CD8-positive, alpha-beta memory T cell (primary cell): ENCODE results near the gene AGPAT4. TPM values are rescaled to one million over a fixed set of nuclear protein-coding genes. Genes with fewer than 3 reads are reported as not detected.

Source experiments
- CTCF ChIA-PET: fragments of 350-600 bp; sonication (Branson Sonifier 250); formaldehyde crosslinking; loops from one replicate; lab custom pipeline; 2021; ENCODE audit warnings: antibody characterized with exemption; lab: Charles Lee
- POLR2A ChIA-PET: fragments of 350-600 bp; sonication (Branson Sonifier 250); formaldehyde crosslinking; loops from one replicate; lab custom pipeline; 2021; ENCODE audit warnings: antibody characterized with exemption; lab: Charles Lee
- DNase-seq, 5 donors: peaks; one replicate each; pipeline versions ENCODE4 v3.0.0 to v3.0.0-alpha.2; 2020 to 2022; ENCODE audit warnings: mixed read lengths in 1 of 5
- H3K27ac ChIP-seq: one replicate; pipeline ENCODE4 v1.7.0; 2013; ENCODE audit warnings: low read depth, mild to moderate bottlenecking, low read length, moderate library complexity
- H3K27me3 ChIP-seq: 2 replicates; pipeline ENCODE4 v1.7.0; 2013; ENCODE audit warnings: low read length, mild to moderate bottlenecking; ENCODE audit not compliant: insufficient read depth, poor library complexity, severe bottlenecking
- H3K36me3 ChIP-seq: 2 replicates; pipeline ENCODE4 v1.7.0; 2013; ENCODE audit warnings: mild to moderate bottlenecking, low read length, moderate library complexity; ENCODE audit not compliant: insufficient read depth
- H3K4me1 ChIP-seq: 2 replicates; pipeline ENCODE4 v1.7.0; 2013; ENCODE audit warnings: mild to moderate bottlenecking, low read length, moderate library complexity; ENCODE audit not compliant: insufficient read depth
- H3K4me3 ChIP-seq: 2 replicates; pipeline ENCODE4 v1.7.0; 2013; ENCODE audit warnings: mild to moderate bottlenecking, low read length
- H3K9me3 ChIP-seq: 2 replicates; pipeline ENCODE4 v1.7.0; 2013; ENCODE audit warnings: mild to moderate bottlenecking, low read length
- H3K27ac Mint-ChIP-seq, 8 donors: one replicate each; pipeline ENCODE4 v1.8.0; 2020 to 2021; ENCODE audit warnings: mixed read lengths in 8 of 8, mild to moderate bottlenecking in 6 of 8, inconsistent platforms in 3 of 8, moderate library complexity in 3 of 8
- H3K27me3 Mint-ChIP-seq, 2 donors: one replicate each; pipeline ENCODE4 v1.8.0; 2020 to 2021; ENCODE audit warnings: mixed read lengths in 2 of 2, mild to moderate bottlenecking in 1 of 2, moderate library complexity in 1 of 2
- H3K36me3 Mint-ChIP-seq, 3 donors: one replicate each; pipeline ENCODE4 v1.8.0; 2020 to 2021; ENCODE audit warnings: mixed read lengths in 3 of 3, inconsistent platforms in 1 of 3, mild to moderate bottlenecking in 1 of 3
- H3K4me1 Mint-ChIP-seq, 3 donors: one replicate each; pipeline ENCODE4 v1.8.0; 2020 to 2021; ENCODE audit warnings: mixed read lengths in 3 of 3, inconsistent platforms in 1 of 3, mild to moderate bottlenecking in 1 of 3
- H3K4me3 Mint-ChIP-seq, 7 donors: one replicate each; pipeline ENCODE4 v1.8.0; 2020 to 2021; ENCODE audit warnings: mixed read lengths in 7 of 7, mild to moderate bottlenecking in 6 of 7, moderate library complexity in 4 of 7, inconsistent platforms in 2 of 7
- H3K9me3 Mint-ChIP-seq, 5 donors: one replicate each; pipeline ENCODE4 v1.8.0; 2020 to 2022; ENCODE audit warnings: mixed read lengths in 5 of 5, mild to moderate bottlenecking in 3 of 5, moderate library complexity in 2 of 5, inconsistent platforms in 1 of 5
- polyA plus RNA-seq: library from polyadenylated mRNA; unstranded; fragments of 300-500 nt; fragmentation: Illumina TruSeq; gene quantifications from one replicate; pipeline ENCODE4 v1.2.3, GENCODE V29; 2021
- total RNA-seq, 2 experiments: library from RNA; stranded (reverse); gene quantifications; one replicate each; pipeline ENCODE4 v1.2.3, GENCODE V29; 2021

AGPAT4 gene
- total and polyA plus RNA-seq, 3 experiments from 2014 or later: 2.2 to 5.9 (median 2.8) TPM

DNA sequence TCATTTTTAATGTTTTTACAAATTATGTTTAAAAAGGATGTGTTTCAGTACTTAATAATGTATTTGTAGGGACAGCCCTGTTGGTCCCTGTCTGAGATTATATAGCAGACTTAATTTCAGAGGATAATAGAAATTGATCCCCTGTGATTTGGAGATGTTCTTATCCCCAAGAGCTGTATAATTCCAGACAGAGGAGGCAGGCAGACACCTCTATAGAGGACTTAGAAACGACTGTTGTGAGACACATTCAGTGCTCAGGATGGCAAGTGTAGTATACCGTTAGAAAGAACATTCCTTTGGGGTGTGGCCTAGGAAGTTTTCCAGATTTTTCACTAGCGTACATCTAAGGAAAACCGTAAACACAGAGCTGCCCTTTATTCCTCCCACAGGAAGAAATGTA lies 164.5 kb downstream of the AGPAT4 start:
- H3K9me3 Mint-ChIP-seq: no peaks in the 10 kb centered on the region
- POLR2A ChIA-PET: no interaction called here

DNA sequence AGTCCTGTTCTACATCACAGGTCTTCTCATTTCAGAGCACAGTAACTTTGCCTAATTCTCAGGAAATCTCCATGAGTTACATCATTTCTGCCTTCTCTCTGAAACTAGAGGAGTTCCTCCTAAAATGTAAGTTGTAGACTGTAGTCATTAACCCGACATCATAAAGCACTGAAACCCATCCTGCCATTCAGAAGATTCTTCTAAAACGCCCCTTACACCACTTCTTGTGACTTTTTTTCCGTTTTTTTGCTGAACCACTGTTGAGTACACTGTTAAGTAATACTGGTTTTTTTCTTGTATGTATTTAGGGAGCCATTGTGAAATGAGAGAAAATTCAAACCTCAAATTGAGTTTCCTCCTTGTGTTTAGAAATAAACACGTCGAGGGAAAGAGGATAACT lies 164.9 kb downstream of the AGPAT4 start:
- DNase-seq: no peak
- Mint-ChIP-seq H3K27me3 (peaks cover 0 to 2% of the 10 kb centered on the region in 2 donors), H3K36me3 (peaks cover 25 to 93% (median 47%) of the 10 kb centered on the region in 3 donors), H3K27ac (peak overlapping the region in 2 of 8 donors; percentile 5 to 48), H3K4me1 (peaks cover 6 to 13% (median 12%) of the 10 kb centered on the region in 3 donors), H3K9me3 (no peaks in the 10 kb centered on the region), H3K4me3 (no peak overlapping the region)
- CTCF ChIA-PET: no interaction called here
- Histone ChIP-seq H3K27me3 (no peaks in the 10 kb centered on the region), H3K4me3 (no peak overlapping the region), H3K27ac (no peak overlapping the region), H3K36me3 (peaks cover 35% of the 10 kb centered on the region), H3K9me3 (no peaks in the 10 kb centered on the region), H3K4me1 (no peaks in the 10 kb centered on the region)
- POLR2A ChIA-PET: no interaction called here

More for the DNA sequence above, 164.5 kb downstream of the AGPAT4 start:
- Histone ChIP-seq H3K4me1 (no peaks in the 10 kb centered on the region), H3K4me3 (no peak overlapping the region), H3K36me3 (peaks cover 40% of the 10 kb centered on the region), H3K9me3 (no peaks in the 10 kb centered on the region), H3K27ac (no peak overlapping the region), H3K27me3 (no peaks in the 10 kb centered on the region)
- H3K4me3 Mint-ChIP-seq: no peak overlapping the region
- CTCF ChIA-PET: no interaction called here
- no peak overlapping the region for H3K27ac Mint-ChIP-seq
- H3K27me3 Mint-ChIP-seq: peaks cover 0 to 2% of the 10 kb centered on the region in 2 donors
- H3K4me1 Mint-ChIP-seq: peaks cover 6 to 13% (median 12%) of the 10 kb centered on the region in 3 donors
- peaks cover 25 to 95% (median 47%) of the 10 kb centered on the region in 3 donors for H3K36me3 Mint-ChIP-seq
- DNase-seq: no peak

DNA sequence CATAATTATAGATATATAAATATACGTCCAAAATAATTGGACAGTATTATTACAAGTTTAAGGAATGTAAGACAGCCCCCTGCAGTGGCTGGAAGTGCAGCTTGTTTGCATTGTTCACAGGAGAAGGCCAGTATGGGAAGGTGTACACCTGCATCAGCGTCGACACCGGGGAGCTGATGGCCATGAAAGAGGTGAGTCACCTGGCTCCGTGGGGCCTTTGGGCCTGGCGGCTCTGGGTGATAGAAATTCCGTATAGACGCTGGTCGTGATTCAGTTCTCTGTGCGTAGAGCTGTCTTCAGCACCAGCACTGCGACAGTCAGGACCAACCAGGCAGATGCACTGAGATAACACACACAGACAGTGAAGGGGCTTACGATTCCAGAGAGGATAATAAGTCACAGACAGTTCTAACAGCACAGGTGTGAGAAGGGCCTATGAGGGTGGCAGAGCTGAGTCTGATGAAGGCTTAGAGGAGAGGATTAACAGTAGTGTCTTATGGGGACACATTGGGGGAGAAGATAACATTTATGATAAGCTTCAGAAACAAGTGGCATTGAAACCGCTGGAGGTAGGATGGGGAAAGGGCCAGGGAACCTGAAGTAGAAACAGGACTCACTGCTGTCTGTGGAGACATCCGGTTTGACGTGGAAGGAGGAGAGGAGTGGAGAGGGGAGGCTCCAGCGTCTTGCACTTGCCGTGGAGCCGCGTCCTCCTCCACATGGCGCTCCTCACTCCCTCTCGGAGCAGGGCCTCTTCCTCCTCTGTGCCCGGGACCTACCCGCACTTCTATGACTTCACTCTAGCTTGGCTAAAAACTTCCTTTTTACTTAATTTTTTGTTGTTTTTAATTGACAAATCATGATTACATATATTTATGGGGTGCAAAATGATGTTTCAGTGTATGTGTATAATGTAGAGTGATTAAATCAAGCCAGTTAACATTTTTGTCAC lies 165.8 kb downstream of the AGPAT4 start:
- Mint-ChIP-seq H3K27ac (peak overlapping the region in 2 of 8 donors; percentile 2 to 26), H3K36me3 (peaks cover 31 to 95% (median 53%) of the 10 kb centered on the region in 3 donors), H3K4me1 (peaks cover 6 to 13% (median 12%) of the 10 kb centered on the region in 3 donors), H3K9me3 (no peaks in the 10 kb centered on the region), H3K27me3 (peaks cover 0 to 2% of the 10 kb centered on the region in 2 donors), H3K4me3 (no peak overlapping the region)
- no peak for DNase-seq
- Histone ChIP-seq H3K27ac (no peak overlapping the region), H3K9me3 (no peaks in the 10 kb centered on the region), H3K36me3 (peaks cover 35% of the 10 kb centered on the region), H3K4me3 (no peak overlapping the region), H3K4me1 (no peaks in the 10 kb centered on the region), H3K27me3 (no peaks in the 10 kb centered on the region)
- POLR2A ChIA-PET: no interaction called here
- CTCF ChIA-PET: no interaction called here

DNA sequence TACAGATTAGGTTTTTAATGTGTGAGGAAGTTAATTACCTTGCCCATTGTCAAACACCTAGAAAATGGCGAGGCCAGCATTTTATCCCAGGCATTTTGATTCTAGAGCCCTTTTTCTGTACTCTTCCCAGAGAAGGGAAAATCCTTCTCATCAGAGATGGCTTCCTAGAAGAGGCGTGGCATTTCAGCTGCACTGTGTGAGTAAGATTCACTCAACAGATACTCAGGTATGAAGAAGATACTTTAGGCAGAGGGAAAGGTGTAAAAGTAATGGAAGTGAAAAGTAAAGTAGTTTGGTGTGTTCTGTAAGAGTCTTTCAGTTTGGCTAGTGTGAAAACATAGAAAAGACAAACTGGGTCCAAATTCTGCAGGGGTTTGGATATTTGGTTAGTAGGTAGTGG lies 168.5 kb downstream of the AGPAT4 start:
- ChIA-PET POLR2A (no interaction called here), CTCF (no interaction called here)
- Mint-ChIP-seq H3K4me1 (no peaks in the 10 kb centered on the region), H3K9me3 (no peaks in the 10 kb centered on the region), H3K4me3 (no peak overlapping the region), H3K27me3 (peaks cover 0 to 2% of the 10 kb centered on the region in 2 donors), H3K36me3 (peaks cover 29 to 90% (median 45%) of the 10 kb centered on the region in 3 donors), H3K27ac (peak overlapping the region in 2 of 8 donors; percentile 3 to 70)
- Histone ChIP-seq H3K4me1 (no peaks in the 10 kb centered on the region), H3K4me3 (no peak overlapping the region), H3K36me3 (peaks cover 16% of the 10 kb centered on the region), H3K27me3 (no peaks in the 10 kb centered on the region), H3K9me3 (no peaks in the 10 kb centered on the region), H3K27ac (no peak overlapping the region)
- no peak for DNase-seq

GRCh38 chr6:161104966-161105365 lies 168.9 kb downstream of the AGPAT4 start:
- H3K9me3 Mint-ChIP-seq: no peaks in the 10 kb centered on the region
- H3K27ac Mint-ChIP-seq: peak overlapping the region in 4 of 8 donors; percentile 6 to 72 (median 41)
- Histone ChIP-seq H3K4me1 (no peaks in the 10 kb centered on the region), H3K27me3 (no peaks in the 10 kb centered on the region), H3K4me3 (no peak overlapping the region), H3K9me3 (no peaks in the 10 kb centered on the region), H3K27ac (no peak overlapping the region), H3K36me3 (peaks cover 18% of the 10 kb centered on the region)
- no peak overlapping the region for H3K4me3 Mint-ChIP-seq
- POLR2A ChIA-PET: no interaction called here
- no peak for DNase-seq
- peaks cover 29 to 90% (median 42%) of the 10 kb centered on the region in 3 donors for H3K36me3 Mint-ChIP-seq
- no peaks in the 10 kb centered on the region for H3K27me3 Mint-ChIP-seq
- H3K4me1 Mint-ChIP-seq: no peaks in the 10 kb centered on the region
- CTCF ChIA-PET: no interaction called here

DNA sequence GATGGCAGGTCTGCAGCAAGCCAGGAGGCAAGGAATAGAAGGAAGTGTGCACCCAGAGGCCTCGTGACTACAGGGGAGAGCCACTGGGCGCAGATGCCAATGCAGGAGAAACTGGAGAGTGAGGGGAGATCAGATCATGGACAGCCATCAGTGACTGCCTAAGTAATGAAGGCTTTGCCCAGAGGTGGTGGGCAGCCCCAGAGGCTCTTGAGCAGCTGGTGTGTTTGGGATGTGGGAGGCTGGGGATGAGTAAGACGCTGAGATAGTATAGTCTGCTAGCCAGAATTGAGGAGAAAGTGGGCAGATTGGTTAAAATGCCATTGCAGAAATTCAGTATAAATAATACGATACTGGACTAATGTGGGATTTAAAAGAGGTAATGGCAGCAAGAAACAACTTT lies 170.4 kb downstream of the AGPAT4 start:
- Mint-ChIP-seq H3K4me3 (no peak overlapping the region), H3K27me3 (no peaks in the 10 kb centered on the region), H3K36me3 (peaks cover 33 to 88% (median 40%) of the 10 kb centered on the region in 3 donors), H3K27ac (peak overlapping the region in 3 of 8 donors; percentile 20 to 93 (median 32)), H3K9me3 (no peaks in the 10 kb centered on the region), H3K4me1 (no peaks in the 10 kb centered on the region)
- H3K4me1 ChIP-seq: no peaks in the 10 kb centered on the region
- H3K27me3 ChIP-seq: no peaks in the 10 kb centered on the region
- ChIA-PET CTCF (no interaction called here), POLR2A (no interaction called here)
- H3K27ac ChIP-seq: no peak overlapping the region
- no peak overlapping the region for H3K4me3 ChIP-seq
- no peak for DNase-seq
- H3K36me3 ChIP-seq: peaks cover 13% of the 10 kb centered on the region
- no peaks in the 10 kb centered on the region for H3K9me3 ChIP-seq

- no peak for DNase-seq
- no peaks in the 10 kb centered on the region for H3K9me3 Mint-ChIP-seq
- H3K36me3 ChIP-seq: peaks cover 17% of the 10 kb centered on the region
- peak overlapping the region in 1 of 8 donors; percentile 43 for H3K27ac Mint-ChIP-seq
- H3K4me3 Mint-ChIP-seq: no peak overlapping the region
- no peaks in the 10 kb centered on the region for H3K27me3 ChIP-seq
- no peaks in the 10 kb centered on the region for H3K27me3 Mint-ChIP-seq
- H3K9me3 ChIP-seq: no peaks in the 10 kb centered on the region
- H3K4me1 ChIP-seq: no peaks in the 10 kb centered on the region
- CTCF ChIA-PET: interaction anchor here (1.3 to 1.4 kb wide), 2 partner anchors 269 to 273 kb away, joined by 3 to 4 read pairs; no protein-coding TSS in a partner anchor
- no peaks in the 10 kb centered on the region for H3K4me1 Mint-ChIP-seq
- no peak overlapping the region for H3K4me3 ChIP-seq
- peaks cover 31 to 85% (median 42%) of the 10 kb centered on the region in 3 donors for H3K36me3 Mint-ChIP-seq
- POLR2A ChIA-PET: no interaction called here
- no peak overlapping the region for H3K27ac ChIP-seq
These were observed 172.3 kb downstream of the AGPAT4 start for GRCh38 chr6:161101517-161101916.

DNA sequence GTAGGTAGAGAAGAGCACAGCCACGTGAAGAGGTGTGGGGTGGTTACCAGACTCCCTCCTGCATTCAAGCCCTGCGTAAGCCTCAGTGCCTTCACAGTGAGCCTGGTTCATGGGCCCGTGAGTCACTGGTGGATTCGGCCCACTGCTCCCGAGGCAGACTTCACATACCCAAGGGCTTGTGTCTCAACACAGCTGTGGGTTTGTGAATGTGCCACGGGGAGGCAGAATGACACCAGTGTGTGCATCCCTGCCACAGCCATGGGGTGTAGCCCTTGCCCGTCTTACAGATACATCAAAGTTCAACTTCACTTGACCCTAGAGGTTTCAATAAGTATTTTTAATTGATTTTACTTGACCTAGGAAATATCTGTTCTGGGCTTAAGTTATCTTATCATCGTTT lies 173.8 kb downstream of the AGPAT4 start:
- H3K4me1 ChIP-seq: no peaks in the 10 kb centered on the region
- no peak overlapping the region for H3K4me3 Mint-ChIP-seq
- peaks cover 17% of the 10 kb centered on the region for H3K36me3 ChIP-seq
- no peaks in the 10 kb centered on the region for H3K27me3 Mint-ChIP-seq
- no peak overlapping the region for H3K27ac ChIP-seq
- no peaks in the 10 kb centered on the region for H3K9me3 Mint-ChIP-seq
- no peaks in the 10 kb centered on the region for H3K27me3 ChIP-seq
- CTCF ChIA-PET: no interaction called here
- H3K4me3 ChIP-seq: no peak overlapping the region
- no peaks in the 10 kb centered on the region for H3K4me1 Mint-ChIP-seq
- no peak for DNase-seq
- POLR2A ChIA-PET: no interaction called here
- peaks cover 25 to 80% (median 34%) of the 10 kb centered on the region in 3 donors for H3K36me3 Mint-ChIP-seq
- peak overlapping the region in 1 of 8 donors; percentile 85 for H3K27ac Mint-ChIP-seq
- H3K9me3 ChIP-seq: no peaks in the 10 kb centered on the region
